ENCODE results near the gene SV2A.
"Not testable (repeated sequence)": the region's sequence is repeated elsewhere in the genome, so short reads cannot be mapped to it uniquely, and the experiment has no call there.

Gene SV2A

GRCh38 chr1:149928401-149928724 is 10.7 kb upstream of the SV2A start:
- DNase-seq, result no peak

- peak; percentile 96 for DNase-seq
These were observed 10.1 kb upstream of the SV2A start, which contains the start of gene SF3B4 for GRCh38 chr1:149927563-149928400. Gene SF3B4, minus strand, starts transcription at chr1:149927803. Its CDS starts 44 bp downstream, at chr1:149927759.

GRCh38 chr1:149927056-149927562 is 9.5 kb upstream of the SV2A start:
- DNase-seq, result no peak

- DNase-seq, result no peak
These were observed 8.7 kb upstream of the SV2A start for GRCh38 chr1:149926296-149926695.

DNA sequence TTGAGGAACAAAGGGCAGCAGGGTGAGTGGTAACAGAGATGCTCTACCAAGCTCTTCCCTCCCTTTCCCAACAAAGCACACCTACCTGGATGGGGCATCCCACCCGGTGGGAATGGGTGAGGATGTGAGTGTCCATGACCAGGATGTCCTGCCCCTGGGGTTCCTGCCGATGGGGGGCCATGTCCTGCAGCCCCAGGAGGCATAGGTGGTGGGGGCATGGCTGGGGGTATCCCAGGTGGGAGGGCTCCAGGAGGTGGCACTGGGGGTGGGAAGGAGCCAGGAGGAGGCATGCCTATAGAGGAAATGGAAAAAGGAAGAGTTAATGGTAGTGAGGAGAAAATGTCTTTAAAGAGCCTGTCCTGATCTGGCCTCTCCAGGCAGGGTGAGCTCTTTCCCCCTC is 8.1 kb upstream of the SV2A start:
- no peak for DNase-seq

DNA sequence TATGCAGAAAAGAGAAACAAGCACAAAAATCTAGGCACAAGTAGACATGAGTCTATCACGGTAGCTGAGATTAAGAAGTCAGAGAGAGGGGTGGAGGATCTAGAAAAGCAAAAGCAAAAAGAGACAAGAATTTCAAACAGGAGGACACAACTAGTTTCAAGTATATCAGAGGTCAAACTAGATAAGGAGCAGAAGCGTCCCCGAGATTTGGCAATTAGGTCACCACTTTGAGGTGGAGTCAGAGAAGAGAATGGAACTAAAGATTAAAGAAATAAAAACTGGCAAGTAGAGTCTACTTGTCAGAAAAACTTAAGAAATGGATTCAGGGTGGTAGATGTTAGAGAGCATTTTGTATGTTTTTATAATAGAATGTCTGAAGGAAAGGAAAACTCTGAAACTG is 7.7 kb upstream of the SV2A start:
- DNase-seq, result no peak

GRCh38 chr1:149923626-149924025 is 6.0 kb upstream of the SV2A start:
- no peak for DNase-seq

GRCh38 chr1:149916898-149917252 is 769 bp downstream of the SV2A start:
- no peak for DNase-seq

DNA sequence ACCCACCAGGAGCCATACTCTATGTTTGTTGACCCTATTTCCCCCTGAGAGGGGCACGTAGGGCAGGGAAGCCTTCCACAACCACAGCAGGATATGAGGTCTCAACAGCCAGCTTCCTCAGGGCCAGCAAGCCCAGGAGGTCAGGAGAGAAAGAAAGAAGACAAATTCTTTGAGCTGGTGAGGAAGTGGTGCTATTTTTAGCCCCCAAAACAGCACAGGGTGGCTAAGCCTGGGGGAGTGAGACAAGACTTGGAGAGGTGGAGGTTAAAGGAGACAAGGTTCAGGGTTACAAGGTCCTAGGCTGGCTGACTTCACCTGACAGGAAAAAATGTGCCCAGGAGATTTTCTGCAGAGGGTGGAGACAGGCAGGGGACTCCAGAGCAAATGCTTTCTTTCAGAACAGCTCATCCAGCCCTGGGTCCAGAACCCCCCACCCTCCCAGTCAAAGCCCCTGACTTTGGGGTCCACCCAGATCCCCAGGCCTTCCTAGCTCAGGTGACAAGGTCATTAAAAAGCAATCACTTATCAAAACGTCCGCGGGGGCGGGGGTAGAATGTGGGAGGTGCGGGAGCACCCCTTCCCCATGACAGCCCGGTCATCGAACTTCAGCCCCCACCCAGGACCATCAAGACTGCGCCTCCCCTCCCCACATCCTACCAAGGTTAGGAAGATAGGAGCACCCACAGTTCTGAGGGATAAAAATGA is 1.3 kb downstream of the SV2A start:
- DNase-seq, result no peak

GRCh38 chr1:149915429-149916192 is 2.0 kb downstream of the SV2A start:
- no peak for DNase-seq

- DNase-seq, result no peak
These were observed 3.1 kb downstream of the SV2A start for GRCh38 chr1:149914545-149914944.

DNA sequence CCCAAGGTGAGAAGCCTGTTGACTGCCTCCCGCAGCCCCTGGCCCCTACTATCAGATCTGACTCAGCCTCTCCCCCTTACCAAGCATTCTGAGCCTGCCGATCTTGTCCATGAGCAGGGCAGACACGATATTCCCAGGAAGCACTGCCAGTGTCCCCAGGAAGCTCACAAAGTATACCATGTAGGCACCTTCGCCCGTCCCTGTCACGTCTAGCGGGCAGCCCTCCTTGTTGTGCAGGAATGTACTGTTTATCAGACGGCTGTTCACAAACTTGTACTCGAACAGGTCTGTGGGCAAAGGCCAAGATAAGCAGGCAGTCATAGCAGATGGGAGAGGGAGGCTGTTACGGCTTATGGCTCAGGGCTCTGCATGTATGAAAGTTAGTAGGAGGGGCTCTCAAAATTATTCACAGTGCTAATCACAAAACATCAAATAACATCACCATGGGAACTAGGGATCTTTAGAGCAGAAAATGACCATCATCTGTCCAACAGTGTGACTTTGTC is 11.0 kb downstream of the SV2A start:
- DNase-seq, result no peak

- DNase-seq, result no peak
These were observed 13.7 kb downstream of the SV2A start for GRCh38 chr1:149903836-149904491.

DNA sequence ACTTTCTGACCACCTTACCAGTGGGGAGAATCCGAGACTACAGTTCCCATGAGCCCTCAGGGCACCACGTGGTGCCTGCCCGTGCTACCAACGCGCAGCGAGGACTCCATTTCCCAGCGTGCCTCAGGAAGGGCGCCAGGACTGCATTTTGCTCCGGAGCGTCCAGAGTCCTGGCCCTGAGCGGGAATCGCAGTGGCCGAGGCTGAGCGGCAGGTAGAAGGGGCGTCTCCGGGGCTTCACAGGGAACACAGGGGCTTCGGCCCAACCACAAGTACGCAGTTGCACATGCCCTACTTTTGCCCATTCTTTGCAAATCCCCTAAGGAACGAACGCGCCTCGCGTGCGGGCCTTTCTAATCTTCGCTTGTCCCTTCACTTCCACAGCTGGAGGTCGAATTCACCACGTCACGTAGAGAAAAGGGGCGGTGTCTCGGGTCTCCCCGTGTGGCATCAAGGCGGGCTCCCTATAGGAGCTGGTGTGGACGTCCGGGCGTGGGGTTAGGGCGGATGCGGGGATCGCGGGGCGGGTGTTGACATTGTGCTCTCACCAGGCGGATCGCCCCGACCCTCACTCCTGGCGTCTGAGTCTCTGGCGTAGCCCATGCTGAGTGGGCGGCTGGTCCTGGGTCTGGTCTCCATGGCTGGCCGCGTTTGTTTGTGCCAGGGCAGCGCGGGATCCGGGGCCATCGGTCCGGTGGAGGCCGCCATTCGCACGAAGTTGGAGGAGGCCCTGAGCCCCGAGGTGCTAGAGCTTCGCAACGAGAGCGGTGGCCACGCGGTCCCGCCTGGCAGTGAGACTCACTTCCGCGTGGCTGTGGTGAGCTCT is 18.0 kb downstream of the SV2A start, which contains the start of gene BOLA1:
TSS of gene BOLA1 (plus strand) at position 109 of the 825 bp plus-strand sequence. CDS start at position 601, 492 bp downstream.
- peak; percentile 82 for DNase-seq

DNA sequence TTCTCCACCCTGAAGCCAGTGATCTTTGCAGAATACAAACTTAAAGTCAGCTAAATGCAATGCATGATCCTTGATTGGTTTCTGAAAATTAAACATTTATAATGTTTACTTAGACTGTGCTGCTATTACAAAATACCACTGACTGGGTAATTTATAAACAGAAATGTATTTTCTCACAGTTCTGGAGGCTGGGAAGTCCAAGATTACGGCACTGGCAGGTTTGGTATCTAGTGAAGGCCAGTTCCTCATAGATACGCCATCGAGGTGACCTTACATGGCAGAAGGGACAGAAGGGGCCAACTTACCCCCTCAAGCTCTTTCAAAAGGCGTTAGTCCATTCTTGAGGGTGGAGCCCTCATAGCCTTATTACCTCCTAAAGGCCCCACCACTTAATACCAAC is 21.1 kb downstream of the SV2A start:
- no peak for DNase-seq

GRCh38 chr1:149888999-149889289 is 28.7 kb downstream of the SV2A start:
- DNase-seq, result no peak

- DNase-seq, result peak; percentile 69
These were observed 29.2 kb downstream of the SV2A start for GRCh38 chr1:149888247-149888998.

DNA sequence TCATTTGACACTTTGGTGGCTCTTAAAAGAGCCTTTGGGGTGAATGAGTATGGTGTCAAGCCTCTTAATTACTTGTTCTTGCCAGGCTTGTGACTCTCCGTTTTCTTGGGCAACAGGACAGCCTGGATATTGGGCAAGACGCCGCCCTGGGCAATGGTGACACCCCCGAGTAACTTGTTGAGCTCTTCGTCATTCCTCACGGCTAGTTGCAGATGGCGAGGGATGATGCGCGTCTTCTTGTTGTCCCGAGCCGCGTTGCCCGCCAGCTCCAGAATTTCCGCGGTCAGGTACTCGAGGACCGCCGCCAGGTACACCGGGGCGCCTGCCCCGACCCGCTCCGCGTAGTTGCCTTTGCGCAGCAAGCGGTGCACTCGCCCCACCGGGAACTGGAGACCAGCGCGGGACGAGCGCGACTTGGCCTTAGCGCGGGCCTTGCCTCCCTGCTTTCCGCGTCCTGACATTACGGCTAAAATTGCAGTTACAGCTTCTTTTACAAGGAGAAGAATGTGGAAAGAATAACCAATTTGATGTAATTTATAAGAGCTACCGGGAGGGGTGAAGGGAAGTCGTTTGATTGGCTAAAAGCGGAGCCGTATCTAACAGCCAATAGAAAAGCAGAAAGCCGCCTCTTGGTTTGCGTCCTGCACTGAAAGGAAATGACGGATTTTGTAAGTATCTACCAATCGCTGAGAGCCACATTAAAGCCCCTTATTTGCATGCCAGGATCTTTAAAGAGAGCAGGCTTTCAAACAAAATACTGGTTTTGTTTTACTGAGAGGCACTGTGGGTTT is 30.0 kb downstream of the SV2A start:
- peak; percentile 66 for DNase-seq

GRCh38 chr1:149887196-149887455 is 30.5 kb downstream of the SV2A start:
- not testable (repeated sequence) for DNase-seq

DNA sequence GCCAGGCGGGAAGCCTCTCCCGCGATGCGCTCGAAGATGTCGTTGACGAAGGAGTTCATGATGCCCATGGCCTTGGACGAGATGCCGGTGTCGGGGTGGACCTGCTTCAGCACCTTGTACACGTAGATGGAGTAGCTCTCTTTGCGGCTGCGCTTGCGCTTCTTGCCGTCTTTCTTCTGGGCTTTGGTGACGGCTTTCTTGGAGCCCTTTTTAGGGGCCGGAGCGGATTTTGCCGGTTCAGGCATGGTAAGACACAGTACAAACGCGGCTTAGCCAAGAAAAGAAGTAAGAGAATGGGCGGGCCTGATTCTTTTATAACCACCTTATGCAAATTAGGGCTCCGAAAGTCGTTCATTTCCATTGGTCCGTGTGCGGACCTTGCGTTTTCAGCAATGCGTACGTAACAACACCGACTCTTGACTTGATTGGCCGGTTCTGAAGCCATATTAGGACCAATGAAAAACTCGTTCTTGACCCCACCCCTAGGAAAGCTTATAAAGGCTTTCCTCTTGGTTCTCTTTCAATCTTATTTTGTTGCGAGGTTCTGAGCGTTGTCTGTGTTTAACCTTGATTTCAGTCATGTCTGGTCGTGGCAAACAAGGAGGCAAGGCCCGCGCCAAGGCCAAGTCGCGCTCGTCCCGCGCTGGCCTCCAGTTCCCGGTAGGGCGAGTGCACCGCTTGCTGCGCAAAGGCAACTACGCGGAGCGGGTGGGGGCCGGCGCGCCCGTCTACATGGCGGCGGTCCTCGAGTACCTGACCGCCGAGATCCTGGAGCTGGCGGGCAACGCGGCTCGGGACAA is 31.0 kb downstream of the SV2A start:
- DNase-seq, result peak; percentile 76

Data from activated naive CD4-positive, alpha-beta T cell treated with anti-CD3 and anti-CD28 coated beads, Interleukin-2, amount 50 U/mL, for 16 hours (primary cell).